Camera-type eye (tissue), 1 donor: Measurements from ENCODE around the gene ACVR1. TPM values are rescaled to one million over a fixed set of nuclear protein-coding genes. Genes with fewer than 3 reads are reported as not detected.

Source experiments
- total RNA-seq: library from RNA; depleted of rRNA; stranded (reverse); fragments of >200 nt; gene quantifications from one replicate; pipeline ENCODE4 v1.2.3, GENCODE V29; 2014

The ACVR1 gene
- 31.9 TPM for total RNA-seq

GRCh38 chr2:157876066-157876785, at the start of gene ACVR1:
ACVR1 (minus strand) TSS chr2:157876330; CDS start chr2:157799493, 76,837 bp downstream.

Other genes starting within 250 kb of the ACVR1 start
- 0.44 TPM for gene ACVR1C, start 247.5 kb downstream of the ACVR1 start, total RNA-seq
- gene UPP2, start 225.5 kb upstream of the ACVR1 start, total RNA-seq: 0.33 TPM